Peyer's patch (tissue), 4 donors: Measurements from ENCODE around the gene PSD4.

Experiments used
- CTCF ChIP-seq, 6 experiments: fragments of 450-650 bp in 4 of 6; fragments of 200-600 bp in 2 of 6; sonication (generic) in 1 of 6; IDR thresholded peaks; one replicate each; pipeline ENCODE4 v1.5.1; 2017 to 2019; ENCODE audit warnings: antibody characterized with exemption in 6 of 6, mild to moderate bottlenecking in 3 of 6, moderate library complexity in 1 of 6
- POLR2A ChIP-seq, 2 donors: fragments of 450-650 bp; IDR thresholded peaks; one replicate each; pipeline ENCODE4 v1.5.1; 2017; ENCODE audit warnings: antibody characterized with exemption in 2 of 2, mild to moderate bottlenecking in 2 of 2, moderate library complexity in 2 of 2

GRCh38 chr2:113198790-113199612, 25.2 kb downstream of the PSD4 start:
- peak; percentile 65 to 73 for TF ChIP-seq POLR2A (IDR thresholded peaks at IDR 0.05)
- TF ChIP-seq CTCF (IDR thresholded peaks at IDR 0.05), result peak; percentile 74 to 98 (median 95)
